B cell (primary cell): Measurements from ENCODE around the gene TTL. TPM values are rescaled to one million over a fixed set of nuclear protein-coding genes. Genes with fewer than 3 reads are reported as not detected.
"Not testable (repeated sequence)": the region's sequence is repeated elsewhere in the genome, so short reads cannot be mapped to it uniquely, and the experiment has no call there.

Experiments used
- ATAC-seq: fragments of 200-7000 bp; cut with Tn5 transposase; one replicate; pipeline ENCODE4 v1.10.0; 2021; ENCODE audit warnings: low read depth, mild to moderate bottlenecking, moderate number of reproducible peaks, moderate library complexity
- CTCF ChIA-PET: fragments of 350-600 bp; sonication (Branson Sonifier 250); formaldehyde crosslinking; loops from one replicate; lab custom pipeline; 2021; ENCODE audit warnings: antibody characterized with exemption, inconsistent platforms; lab: Charles Lee
- POLR2A ChIA-PET: fragments of 350-600 bp; sonication (Branson Sonifier 250); formaldehyde crosslinking; loops from one replicate; lab custom pipeline; 2021; ENCODE audit warnings: antibody characterized with exemption; lab: Charles Lee
- DNase-seq: peaks from one replicate; pipeline ENCODE4 v3.0.0; 2013
- H2AFZ ChIP-seq: 2 replicates; pipeline ENCODE4 v1.6.1; 2012; ENCODE audit warnings: mild to moderate bottlenecking, low read depth, low read length; ENCODE audit not compliant: insufficient read depth, poor library complexity, severe bottlenecking
- H3K27ac ChIP-seq, 2 donors: 1 replicate in 1 of 2; 2 replicates in 1 of 2; pipeline ENCODE4 v1.5.1; 2012 to 2013; ENCODE audit warnings: low read length in 2 of 2, mild to moderate bottlenecking in 2 of 2, moderate library complexity in 1 of 2
- H3K27me3 ChIP-seq, 4 experiments: fragments of 200-600 bp in 1 of 4; sonication (generic) in 1 of 4; replicated peaks in 1 of 4; 1 replicate in 2 of 4; 2 replicates in 2 of 4; pipeline versions ENCODE4 v1.6.1 to v1.7.0; 2013 to 2016; ENCODE audit warnings: low read length in 3 of 4, mild to moderate bottlenecking in 2 of 4, mixed read lengths in 1 of 4, moderate library complexity in 1 of 4; ENCODE audit not compliant: insufficient read depth in 4 of 4, control insufficient read depth in 3 of 4; ENCODE audit errors: control extremely low read depth in 1 of 4
- H3K36me3 ChIP-seq, 2 experiments: replicated peaks in 1 of 2; 1 replicate in 1 of 2; 2 replicates in 1 of 2; pipeline versions ENCODE4 v1.6.1 to v1.7.1; 2013; ENCODE audit warnings: low read length in 1 of 2; ENCODE audit not compliant: insufficient read depth in 2 of 2, control insufficient read depth in 1 of 2; ENCODE audit errors: control extremely low read depth in 1 of 2, extremely low read depth in 1 of 2
- H3K4me1 ChIP-seq, 2 donors: fragments of 200-600 bp in 1 of 2; sonication (generic) in 1 of 2; 1 replicate in 1 of 2; 2 replicates in 1 of 2; pipeline versions ENCODE4 v1.5.1 to v1.6.1; 2013 to 2017; ENCODE audit warnings: low read length in 2 of 2; ENCODE audit not compliant: control insufficient read depth in 2 of 2, insufficient read depth in 2 of 2
- H3K4me2 ChIP-seq: replicated peaks from 2 replicates; pipeline ENCODE3; 2012; ENCODE audit warnings: mild to moderate bottlenecking, low read depth, low read length; ENCODE audit not compliant: poor library complexity, severe bottlenecking
- H3K4me3 ChIP-seq, 5 experiments: fragments of 200-600 bp in 1 of 5; sonication (generic) in 1 of 5; 1 replicate in 3 of 5; 2 replicates in 2 of 5; pipeline versions ENCODE4 v1.5.1 to v1.7.0; 2011 to 2016; ENCODE audit warnings: low read length in 4 of 5, mild to moderate bottlenecking in 4 of 5, low read depth in 2 of 5, control low read depth in 1 of 5, moderate library complexity in 1 of 5; ENCODE audit not compliant: insufficient read depth in 1 of 5; ENCODE audit errors: control extremely low read depth in 1 of 5, extremely low read depth in 1 of 5
- H3K79me2 ChIP-seq: fragments of 200-600 bp; sonication (generic); one replicate; pipeline ENCODE4 v1.6.0; 2016; ENCODE audit warnings: low read length; ENCODE audit not compliant: control insufficient read depth, insufficient read depth
- H3K9ac ChIP-seq: fragments of 200-600 bp; sonication (generic); 2 replicates; pipeline ENCODE4 v1.6.1; 2017; ENCODE audit warnings: mild to moderate bottlenecking, low read length, moderate library complexity
- H3K9me3 ChIP-seq, 3 donors: one replicate each; pipeline versions ENCODE4 v1.6.1 to v1.7.1; 2013; ENCODE audit warnings: low read length in 2 of 3; ENCODE audit not compliant: control insufficient read depth in 2 of 3, insufficient read depth in 1 of 3; ENCODE audit errors: control extremely low read depth in 1 of 3
- H4K20me1 ChIP-seq: 2 replicates; pipeline ENCODE4 v1.6.0; 2012; ENCODE audit warnings: mild to moderate bottlenecking, low read length; ENCODE audit not compliant: insufficient read depth, control insufficient read depth, poor library complexity, severe bottlenecking
- H3K27ac Mint-ChIP-seq: one replicate; pipeline ENCODE4 v1.8.0; 2021; ENCODE audit warnings: mixed read lengths
- H3K27me3 Mint-ChIP-seq: one replicate; pipeline ENCODE4 v1.8.0; 2021; ENCODE audit warnings: mixed read lengths
- H3K4me1 Mint-ChIP-seq: one replicate; pipeline ENCODE4 v1.8.0; 2021; ENCODE audit warnings: mixed read lengths
- H3K4me3 Mint-ChIP-seq: one replicate; pipeline ENCODE4 v1.8.0; 2021; ENCODE audit warnings: mixed read lengths
- H3K9me3 Mint-ChIP-seq: one replicate; pipeline ENCODE4 v1.8.0; 2022; ENCODE audit warnings: mixed read lengths; ENCODE audit not compliant: insufficient read depth
- CTCF ChIP-seq: fragments of 200-600 bp; IDR thresholded peaks from one replicate; pipeline ENCODE4 v1.8.0; 2022; ENCODE audit warnings: antibody characterized with exemption, mild to moderate bottlenecking
- WGBS: methylation state at CpG from one replicate; pipeline ENCODE4 v1.1.5; 2013; ENCODE audit warnings: missing lambda C conversion rate; ENCODE audit not compliant: insufficient coverage; 5-methylcytosine and 5-hydroxymethylcytosine counted together
- intact Hi-C: fragments of 100-400 bp; cut with micrococcal nuclease; formaldehyde crosslinking; loops from one replicate; pipeline ENCODE4 v1.10.0; 2022
- polyA plus RNA-seq: library from polyadenylated mRNA; depleted of rRNA; stranded (reverse); fragments of >200 nt; gene quantifications from 2 replicates; pipeline ENCODE4 v1.2.3, GENCODE V29; 2012
- total RNA-seq, 2 donors: library from RNA; stranded (reverse); fragments of 120-200 nt in 1 of 2; gene quantifications; 1 replicate in 1 of 2; 2 replicates in 1 of 2; pipeline versions ENCODE4 v1.2.3 to v1.2.4, GENCODE V29; 2013 to 2022

Gene TTL
- total and polyA plus RNA-seq, 2 donors (not counting 1 experiment from before 2014, with no cell fraction given): 9.5 to 31.4 TPM

DNA sequence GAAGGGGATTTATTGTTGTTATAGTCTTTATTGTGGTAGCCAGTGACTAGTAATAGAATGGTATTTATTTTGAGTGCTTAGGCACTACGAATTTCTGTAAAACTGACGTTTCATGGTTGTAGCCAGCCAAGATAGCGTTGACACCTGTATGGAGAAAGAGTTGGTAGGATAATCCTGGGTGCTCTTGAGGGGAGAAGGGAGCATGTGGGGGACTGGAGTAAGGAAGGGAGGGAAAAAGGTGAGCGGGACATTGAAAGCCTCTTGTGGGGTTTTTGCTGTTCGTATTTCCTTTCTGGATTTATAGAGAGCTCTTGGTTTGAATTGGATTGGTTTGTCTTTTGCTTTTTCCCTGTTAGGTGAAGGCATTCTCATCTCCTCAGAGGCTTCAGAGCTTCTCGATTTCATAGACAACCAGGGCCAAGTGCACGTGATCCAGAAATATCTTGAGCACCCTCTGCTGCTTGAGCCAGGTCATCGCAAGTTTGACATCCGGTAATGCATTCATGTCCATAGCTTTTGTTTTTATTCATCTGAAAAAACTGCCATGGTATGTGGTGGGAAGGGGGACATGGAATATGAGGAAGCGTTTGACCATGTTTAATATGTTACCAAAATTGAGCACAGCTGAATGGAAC lies 19.0 kb downstream of the TTL start:
- H4K20me1 ChIP-seq, H3K9me3 ChIP-seq, H3K79me2 ChIP-seq, H3K27me3 Mint-ChIP-seq, H3K9me3 Mint-ChIP-seq, H3K4me1 ChIP-seq, H3K36me3 ChIP-seq, H3K27ac ChIP-seq, H3K4me3 ChIP-seq, H3K27me3 ChIP-seq, H3K4me3 Mint-ChIP-seq, H3K27ac Mint-ChIP-seq, H3K4me1 Mint-ChIP-seq, H3K9ac ChIP-seq, H3K4me2 ChIP-seq, intact Hi-C loops, H2AFZ ChIP-seq: not testable (repeated sequence)
- TF ChIP-seq CTCF: peak; percentile 37
- ChIA-PET POLR2A (interaction anchor here (0.9 kb wide), 1 partner anchor 20 kb away, joined by 3 read pairs; no protein-coding TSS in a partner anchor), CTCF (interaction anchor here (0.7 to 3.8 kb wide), 3 partner anchors 10 to 246 kb away, joined by 3 to 33 read pairs (median 3); partner anchors contain the start of gene ZC3H8)
- peak; percentile 59 for DNase-seq
- WGBS: no CpG with 5 or more reads among the region's 10 CpGs
- ATAC-seq: peak; percentile 87

- H3K9me3 Mint-ChIP-seq, H4K20me1 ChIP-seq, H3K9ac ChIP-seq, H3K27me3 Mint-ChIP-seq, H3K9me3 ChIP-seq, H3K36me3 ChIP-seq, H3K27ac ChIP-seq, DNase-seq, H3K27ac Mint-ChIP-seq, H3K4me3 ChIP-seq, H3K4me1 Mint-ChIP-seq, H2AFZ ChIP-seq, CTCF ChIA-PET, H3K79me2 ChIP-seq, ATAC-seq, H3K4me2 ChIP-seq, H3K4me1 ChIP-seq, H3K4me3 Mint-ChIP-seq, H3K27me3 ChIP-seq, intact Hi-C loops: not testable (repeated sequence)
- WGBS: 98% methylated on average over 13 of the region's 32 CpGs
- POLR2A ChIA-PET: interaction anchor here (0.6 kb wide), 1 partner anchor 44 kb away, joined by 14 read pairs; no protein-coding TSS in a partner anchor
Measured at GRCh38 chr2:112509239-112509998, 27.5 kb downstream of the TTL start.
